ENCODE measurements around the gene DOCK9. TPM values are rescaled to one million over a fixed set of nuclear protein-coding genes. Genes with fewer than 3 reads are reported as not detected.

The DOCK9 gene
- polyA plus RNA-seq, 1 experiment: 14.5 TPM

GRCh38 chr13:98942997-98943396, 34.9 kb downstream of the DOCK9 start:
- DNase-seq (ENCODE audit: low read depth): no peak
- no peak for TF ChIP-seq CTCF (IDR thresholded peaks at IDR 0.05; ENCODE audit: insufficient read depth, low read depth, low read length)
- Histone ChIP-seq H3K27me3 (ENCODE audit: control insufficient read depth, insufficient read depth, low read length) (no peaks in the 10 kb centered on the region; the same call in 1 of the 2 replicates), H3K36me3 (ENCODE audit: control insufficient read depth, insufficient read depth, low read length) (no peaks in the 10 kb centered on the region), H3K4me3 (ENCODE audit: low read depth, low read length) (no peak overlapping the region)
- CTCF ChIA-PET: interaction anchor here (0.6 kb wide), 1 partner anchor 199 kb away, joined by 3 read pairs; no protein-coding TSS in a partner anchor
- POLR2A ChIA-PET: no interaction called here

GRCh38 chr13:98942485-98942884, 35.4 kb downstream of the DOCK9 start:
- H3K4me3 ChIP-seq (ENCODE audit: low read depth, low read length): no peak overlapping the region
- no peak for TF ChIP-seq CTCF (IDR thresholded peaks at IDR 0.05; ENCODE audit: insufficient read depth, low read depth, low read length)
- POLR2A ChIA-PET: no interaction called here

GRCh38 chr13:98941536-98941935, 36.3 kb downstream of the DOCK9 start:
- TF ChIP-seq CTCF (IDR thresholded peaks at IDR 0.05; ENCODE audit: insufficient read depth, low read depth, low read length): no peak
- DNase-seq (ENCODE audit: low read depth): no peak
- ChIA-PET POLR2A (no interaction called here), CTCF (no interaction called here)
- H3K27me3 ChIP-seq (ENCODE audit: control insufficient read depth, insufficient read depth, low read length): no peaks in the 10 kb centered on the region; the same call in 1 of the 2 replicates
- no peak overlapping the region for H3K4me3 ChIP-seq (ENCODE audit: low read depth, low read length)
- H3K36me3 ChIP-seq (ENCODE audit: control insufficient read depth, insufficient read depth, low read length): no peaks in the 10 kb centered on the region

More at GRCh38 chr13:98942485-98942884, 35.4 kb downstream of the DOCK9 start:
- CTCF ChIA-PET: interaction anchor here (0.6 kb wide), 1 partner anchor 199 kb away, joined by 3 read pairs; no protein-coding TSS in a partner anchor
- no peaks in the 10 kb centered on the region; the same call in 1 of the 2 replicates for H3K27me3 ChIP-seq (ENCODE audit: control insufficient read depth, insufficient read depth, low read length)
- no peak for DNase-seq (ENCODE audit: low read depth)
- H3K36me3 ChIP-seq (ENCODE audit: control insufficient read depth, insufficient read depth, low read length): no peaks in the 10 kb centered on the region

- no peaks in the 10 kb centered on the region; the same call in 1 of the 2 replicates for H3K27me3 ChIP-seq (ENCODE audit: control insufficient read depth, insufficient read depth, low read length)
- ChIA-PET CTCF (no interaction called here), POLR2A (no interaction called here)
- H3K4me3 ChIP-seq (ENCODE audit: low read depth, low read length): no peak overlapping the region
- DNase-seq (ENCODE audit: low read depth): no peak
- TF ChIP-seq CTCF (IDR thresholded peaks at IDR 0.05; ENCODE audit: insufficient read depth, low read depth, low read length): no peak
- H3K36me3 ChIP-seq (ENCODE audit: control insufficient read depth, insufficient read depth, low read length): no peaks in the 10 kb centered on the region
These were observed 36.7 kb downstream of the DOCK9 start for GRCh38 chr13:98941126-98941525.

GRCh38 chr13:98940325-98941001, 37.4 kb downstream of the DOCK9 start:
- no peaks in the 10 kb centered on the region for H3K36me3 ChIP-seq (ENCODE audit: control insufficient read depth, insufficient read depth, low read length)
- ChIA-PET POLR2A (no interaction called here), CTCF (no interaction called here)
- H3K27me3 ChIP-seq (ENCODE audit: control insufficient read depth, insufficient read depth, low read length): no peaks in the 10 kb centered on the region
- H3K4me3 ChIP-seq (ENCODE audit: low read depth, low read length): no peak overlapping the region
- no peak for TF ChIP-seq CTCF (IDR thresholded peaks at IDR 0.05; ENCODE audit: insufficient read depth, low read depth, low read length)
- no peak for DNase-seq (ENCODE audit: low read depth)

Data from BJ (cell line).